ENCODE data around the gene MCTP2.

The MCTP2 gene

GRCh38 chr15:94298364-94298763, 67.0 kb downstream of the MCTP2 start:
- no peak for TF ChIP-seq CTCF (IDR thresholded peaks at IDR 0.05; ENCODE audit: extremely low read depth, missing control alignments)

DNA sequence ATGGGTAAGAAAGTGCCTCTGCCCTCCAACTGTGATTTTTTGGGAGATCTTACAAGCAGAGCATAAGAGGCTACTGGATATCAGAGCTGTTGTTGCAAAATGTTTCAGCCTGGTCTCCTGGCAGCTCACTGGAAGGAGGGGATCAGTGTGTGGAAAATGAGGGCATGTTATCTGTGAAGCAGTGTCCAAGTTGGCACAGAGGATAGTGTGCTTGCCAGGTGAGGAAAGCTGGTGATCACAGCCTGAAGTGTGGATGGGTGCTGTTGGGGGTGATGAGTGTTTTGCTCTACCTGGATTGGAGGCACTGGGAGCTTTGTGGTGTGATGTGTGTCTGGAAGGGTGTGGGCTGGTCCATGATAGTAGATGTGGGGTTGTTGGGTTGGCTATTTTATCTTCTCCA, 69.3 kb downstream of the MCTP2 start:
- no peak for TF ChIP-seq CTCF (IDR thresholded peaks at IDR 0.05; ENCODE audit: extremely low read depth, missing control alignments)
- DNase-seq (ENCODE audit: low spot score) = no peak

More at GRCh38 chr15:94298364-94298763, 67.0 kb downstream of the MCTP2 start:
- DNase-seq (ENCODE audit: low spot score) = no peak

DNA sequence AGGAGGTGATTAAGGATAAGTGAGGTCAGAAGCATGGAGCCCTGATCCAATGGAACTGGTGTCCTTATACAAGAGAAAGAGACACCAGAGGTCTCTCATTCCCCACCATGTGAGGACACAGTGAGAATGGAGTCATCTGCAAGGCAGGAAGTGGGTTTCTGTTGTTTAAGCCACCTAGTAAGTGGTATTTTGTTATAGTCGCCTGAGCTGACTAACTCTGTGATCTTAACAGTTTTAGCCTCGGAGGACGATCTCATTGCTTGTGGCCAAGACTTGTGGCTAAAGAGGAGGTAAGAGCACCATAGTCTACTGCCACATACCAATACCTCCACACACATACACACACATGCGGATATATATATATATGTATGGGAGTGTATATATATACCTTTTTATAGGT, 73.8 kb downstream of the MCTP2 start:
- no peak for DNase-seq (ENCODE audit: low spot score)
- TF ChIP-seq CTCF (IDR thresholded peaks at IDR 0.05; ENCODE audit: extremely low read depth, missing control alignments) = no peak

GRCh38 chr15:94306700-94307650, 75.6 kb downstream of the MCTP2 start:
- TF ChIP-seq CTCF (IDR thresholded peaks at IDR 0.05; ENCODE audit: extremely low read depth, missing control alignments) = no peak
- DNase-seq (ENCODE audit: low spot score) = peak; percentile 54

GRCh38 chr15:94312946-94313345, 81.6 kb downstream of the MCTP2 start:
- DNase-seq (ENCODE audit: low spot score) = no peak
- TF ChIP-seq CTCF (IDR thresholded peaks at IDR 0.05; ENCODE audit: extremely low read depth, missing control alignments) = no peak

DNA sequence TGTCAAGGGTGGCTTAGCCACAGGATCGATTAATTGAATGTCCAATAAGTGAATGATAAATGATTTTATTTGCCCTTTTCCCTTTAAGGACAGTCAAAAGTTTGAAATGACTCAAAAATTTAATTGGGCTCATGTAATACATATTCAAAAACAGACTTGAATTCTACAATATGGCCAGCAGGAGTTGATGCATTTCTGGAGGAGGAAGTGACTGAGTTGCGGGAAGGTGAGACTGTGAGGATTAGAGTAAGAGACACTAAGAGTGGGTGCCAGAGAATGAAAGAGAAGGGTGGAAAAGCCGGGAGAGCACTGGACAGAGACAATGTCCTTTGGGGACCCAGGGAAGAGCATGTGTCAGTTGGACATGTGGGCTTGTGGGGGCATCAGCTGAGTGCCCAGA, 83.3 kb downstream of the MCTP2 start:
- TF ChIP-seq CTCF (IDR thresholded peaks at IDR 0.05; ENCODE audit: extremely low read depth, missing control alignments) = no peak
- DNase-seq (ENCODE audit: low spot score) = no peak

- TF ChIP-seq CTCF (IDR thresholded peaks at IDR 0.05; ENCODE audit: extremely low read depth, missing control alignments) = no peak
- no peak for DNase-seq (ENCODE audit: low spot score)
These were observed 85.8 kb downstream of the MCTP2 start for GRCh38 chr15:94317211-94317610.
